ENCODE data around the gene RAPSN.

The RAPSN gene

DNA sequence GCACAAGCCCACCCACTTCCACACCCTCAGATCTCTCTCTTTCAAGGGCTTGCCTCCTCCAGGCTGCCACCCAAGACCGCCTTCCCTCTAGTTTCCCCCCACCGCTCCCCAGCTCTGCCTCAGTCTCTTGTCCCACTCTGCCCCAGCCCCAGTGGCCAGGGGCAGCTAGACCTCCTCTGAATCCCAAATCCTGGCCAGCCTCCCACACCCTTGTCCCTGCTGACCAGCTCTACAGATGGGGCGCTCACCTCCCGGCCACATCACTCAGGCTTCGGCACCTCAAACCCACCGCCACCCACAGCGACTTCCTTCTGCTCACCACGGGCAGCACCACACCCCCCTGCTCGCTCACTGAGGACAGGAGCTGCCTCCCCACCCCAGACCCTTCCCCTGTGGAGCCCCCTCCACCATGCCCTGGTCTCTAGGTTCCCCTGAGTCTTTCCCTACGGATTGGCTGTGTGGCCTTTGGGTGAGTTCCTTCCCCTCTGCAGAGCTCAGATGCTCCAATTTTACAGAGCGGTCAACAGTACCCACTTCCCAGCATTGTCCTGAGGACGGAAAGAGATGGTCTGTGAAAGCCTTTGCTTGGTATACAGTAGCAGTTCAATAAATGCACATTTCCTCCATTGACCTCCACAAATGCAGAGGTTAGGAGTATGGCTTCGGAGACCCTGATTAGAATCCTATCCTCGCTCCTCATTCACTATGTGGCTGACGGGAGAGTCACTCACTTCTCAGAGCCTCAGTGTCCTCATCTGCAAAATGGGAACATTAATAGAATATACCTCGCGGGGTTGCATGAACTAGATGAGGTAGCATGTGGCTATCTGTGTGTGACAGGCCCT is 59.1 kb downstream of the RAPSN start:
- TF ChIP-seq, protein P1, sequence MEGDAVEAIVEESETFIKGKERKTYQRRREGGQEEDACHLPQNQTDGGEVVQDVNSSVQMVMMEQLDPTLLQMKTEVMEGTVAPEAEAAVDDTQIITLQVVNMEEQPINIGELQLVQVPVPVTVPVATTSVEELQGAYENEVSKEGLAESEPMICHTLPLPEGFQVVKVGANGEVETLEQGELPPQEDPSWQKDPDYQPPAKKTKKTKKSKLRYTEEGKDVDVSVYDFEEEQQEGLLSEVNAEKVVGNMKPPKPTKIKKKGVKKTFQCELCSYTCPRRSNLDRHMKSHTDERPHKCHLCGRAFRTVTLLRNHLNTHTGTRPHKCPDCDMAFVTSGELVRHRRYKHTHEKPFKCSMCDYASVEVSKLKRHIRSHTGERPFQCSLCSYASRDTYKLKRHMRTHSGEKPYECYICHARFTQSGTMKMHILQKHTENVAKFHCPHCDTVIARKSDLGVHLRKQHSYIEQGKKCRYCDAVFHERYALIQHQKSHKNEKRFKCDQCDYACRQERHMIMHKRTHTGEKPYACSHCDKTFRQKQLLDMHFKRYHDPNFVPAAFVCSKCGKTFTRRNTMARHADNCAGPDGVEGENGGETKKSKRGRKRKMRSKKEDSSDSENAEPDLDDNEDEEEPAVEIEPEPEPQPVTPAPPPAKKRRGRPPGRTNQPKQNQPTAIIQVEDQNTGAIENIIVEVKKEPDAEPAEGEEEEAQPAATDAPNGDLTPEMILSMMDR (conservative IDR thresholded peaks at IDR 0.05; ENCODE audit: low read depth, low read length): no peak
- no peak for DNase-seq (ENCODE audit: low read depth)
- H3K4me3 ChIP-seq (ENCODE audit: low read length): no peak overlapping the region

DNA sequence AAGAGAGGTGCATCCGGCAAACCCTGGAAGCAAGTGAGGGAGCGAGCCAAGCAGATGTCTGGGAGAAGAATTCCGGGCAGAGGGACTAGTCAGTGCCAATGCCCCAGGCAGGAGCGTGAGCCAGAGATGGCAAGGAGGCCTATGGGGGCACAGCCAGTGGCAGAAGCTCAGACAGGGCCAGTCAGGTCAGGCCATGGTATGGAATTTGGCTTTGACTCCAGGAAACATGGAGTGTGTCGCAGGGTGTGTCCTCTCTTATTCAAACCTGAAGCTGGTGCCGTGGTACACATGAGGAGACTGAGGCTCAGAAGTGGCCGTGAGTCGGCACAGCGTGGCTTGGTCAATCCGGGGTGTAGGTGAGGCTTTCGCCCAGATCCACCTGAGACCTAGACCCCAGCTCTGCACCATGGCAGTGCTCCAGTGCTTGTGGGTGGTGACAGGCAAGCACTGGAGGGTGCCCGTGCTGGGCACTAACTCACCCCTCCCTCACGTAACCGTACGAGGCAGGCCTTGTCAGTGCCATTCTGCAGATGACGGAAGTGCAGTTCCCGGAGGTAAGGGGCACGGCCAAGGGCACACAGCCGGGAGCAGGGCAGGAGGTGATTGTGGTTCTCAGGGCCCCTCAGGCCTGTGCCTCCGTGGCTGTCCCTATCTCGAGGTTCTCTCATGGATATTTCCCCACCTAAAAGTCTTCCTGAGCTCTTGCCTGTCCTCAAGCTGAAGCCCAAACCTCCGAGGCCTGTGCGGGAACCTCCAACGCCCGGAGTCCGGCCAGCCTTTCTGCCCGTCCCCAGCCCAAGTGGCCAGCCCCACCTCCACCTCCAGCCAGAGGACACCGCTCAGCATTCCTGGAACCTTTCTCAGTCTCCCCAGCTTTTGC is 60.0 kb downstream of the RAPSN start:
- no peak overlapping the region for H3K4me3 ChIP-seq (ENCODE audit: low read length)
- DNase-seq (ENCODE audit: low read depth): no peak
- TF ChIP-seq, protein P1 (conservative IDR thresholded peaks at IDR 0.05; ENCODE audit: low read depth, low read length): no peak

DNA sequence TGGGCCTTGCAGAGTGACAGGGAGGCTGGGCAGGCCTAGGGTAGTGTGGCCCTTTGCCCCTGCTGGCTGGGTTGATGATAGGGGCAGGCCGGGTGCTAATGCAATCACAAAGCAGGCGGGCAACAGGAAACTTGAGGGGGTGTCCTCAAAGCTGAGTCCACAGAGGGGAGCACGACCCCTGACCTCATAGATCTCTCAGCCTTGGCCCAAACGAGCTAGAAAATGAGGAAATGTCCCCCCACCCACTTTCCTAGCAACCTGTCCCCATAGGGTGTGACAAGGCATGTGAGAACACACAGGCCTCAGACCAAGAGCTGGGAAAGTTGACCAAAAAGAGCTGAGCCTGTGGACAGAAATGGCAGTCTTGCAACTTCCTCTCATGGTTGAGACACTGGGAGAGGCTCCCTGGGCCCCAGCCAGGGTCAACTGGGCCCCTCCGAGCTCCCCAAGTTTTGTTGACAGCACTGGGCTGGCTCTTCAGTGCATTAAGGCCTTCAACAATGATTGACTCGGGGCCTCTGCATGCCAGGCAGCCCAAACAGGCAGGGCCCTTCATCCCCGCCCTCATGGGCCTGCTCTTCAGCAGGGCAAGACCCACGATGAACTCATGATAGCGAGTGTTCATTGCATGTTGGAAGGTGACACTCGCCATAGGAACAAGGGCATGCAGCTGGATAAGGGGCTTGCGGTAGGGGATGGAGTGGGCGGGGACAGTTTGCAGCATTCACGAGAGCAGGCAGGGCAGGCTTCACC is 60.8 kb downstream of the RAPSN start:
- no peak for DNase-seq (ENCODE audit: low read depth)
- H3K4me3 ChIP-seq (ENCODE audit: low read length): no peak overlapping the region
- TF ChIP-seq, protein P1 (conservative IDR thresholded peaks at IDR 0.05; ENCODE audit: low read depth, low read length): no peak

Measured in retinal pigment epithelial cell (primary cell).